Heart left ventricle (tissue), 13 donors: Measurements from ENCODE around the gene PARD3.

Experiments used
- POLR2A ChIP-seq, 2 donors: fragments of 450-650 bp; IDR thresholded peaks; one replicate each; pipeline ENCODE4 v1.6.1; 2017; ENCODE audit warnings: antibody characterized with exemption in 2 of 2, mild to moderate bottlenecking in 2 of 2, moderate library complexity in 2 of 2
- TF ChIP-seq, protein P1 (sequence below), 12 donors: fragments of 200-600 bp; sonication (generic) in 4 of 12; IDR thresholded peaks; one replicate each; pipeline versions ENCODE4 v1.5.0 to v1.8.0; 2018 to 2022; ENCODE audit warnings: antibody characterized with exemption in 12 of 12, mild to moderate bottlenecking in 5 of 12
- donor health status: ischemic (EF 13 %, LVEDD 7.1; RV severe dilation, severe dysfunction).
- donor health status: DM: no; HTN: yes; CAD: no.
- donor health status: DM: no; HTN: no; CAD: no.
- donor health status: ischemic (EF 25% LVEDD 6.9; RV normal size, moderate dysfunction).
- donor health status: ischemic (EF 25% LVEDD 5.7; RV mildly dilated, moderate dysfunction).
- donor health status: ischemic (EF 35%, LVEDD 5.7; RV mildly dilated, moderate dysfunction).
- donor health status: nonischemic (EF 11% LVEDD 7.7; RV severe dilation, severe dysfunction).
- donor health status: DM: yes; HTN: yes; CAD: no.
- donor health status: PGD.
- donor health status: ischemic (EF 29% LVEDD 5.4; RV normal size, mild dysfunction).
- donor health status: nonischemic (EF 23%, LVEDD 6.1; RV moderate dilation, normal function).

DNA sequence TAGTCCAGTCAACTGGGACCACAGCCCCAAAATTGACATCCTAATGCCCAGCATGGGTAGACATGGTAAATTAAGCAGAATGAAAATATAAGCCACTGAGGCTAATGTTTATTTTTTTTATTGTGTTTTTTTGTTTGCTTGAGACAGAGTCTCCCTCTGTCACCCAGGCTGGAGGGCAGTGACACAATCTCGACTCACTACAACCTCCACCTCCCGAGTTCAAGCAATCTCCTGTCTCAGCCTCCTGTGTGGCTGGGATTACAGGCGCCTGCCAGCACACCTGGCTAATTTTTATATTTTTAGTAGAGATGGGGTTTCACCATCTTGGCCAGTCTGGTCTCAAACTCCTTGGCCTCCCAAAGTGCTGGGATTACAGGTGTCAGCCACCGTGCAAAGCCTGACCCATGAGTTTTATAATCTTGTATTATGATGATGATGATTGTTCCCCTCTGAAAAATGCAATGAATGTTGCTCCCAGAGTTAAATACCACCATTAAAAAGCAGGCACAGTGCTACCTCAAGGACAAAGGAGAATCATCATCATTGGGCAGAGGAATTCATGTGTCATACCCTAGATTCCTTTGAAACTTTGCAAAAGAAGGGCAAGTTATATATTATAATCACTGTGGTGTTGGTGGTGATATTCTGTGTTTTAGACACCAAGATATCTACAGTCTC is 228.0 kb downstream of the PARD3 start:
- TF ChIP-seq, protein P1, sequence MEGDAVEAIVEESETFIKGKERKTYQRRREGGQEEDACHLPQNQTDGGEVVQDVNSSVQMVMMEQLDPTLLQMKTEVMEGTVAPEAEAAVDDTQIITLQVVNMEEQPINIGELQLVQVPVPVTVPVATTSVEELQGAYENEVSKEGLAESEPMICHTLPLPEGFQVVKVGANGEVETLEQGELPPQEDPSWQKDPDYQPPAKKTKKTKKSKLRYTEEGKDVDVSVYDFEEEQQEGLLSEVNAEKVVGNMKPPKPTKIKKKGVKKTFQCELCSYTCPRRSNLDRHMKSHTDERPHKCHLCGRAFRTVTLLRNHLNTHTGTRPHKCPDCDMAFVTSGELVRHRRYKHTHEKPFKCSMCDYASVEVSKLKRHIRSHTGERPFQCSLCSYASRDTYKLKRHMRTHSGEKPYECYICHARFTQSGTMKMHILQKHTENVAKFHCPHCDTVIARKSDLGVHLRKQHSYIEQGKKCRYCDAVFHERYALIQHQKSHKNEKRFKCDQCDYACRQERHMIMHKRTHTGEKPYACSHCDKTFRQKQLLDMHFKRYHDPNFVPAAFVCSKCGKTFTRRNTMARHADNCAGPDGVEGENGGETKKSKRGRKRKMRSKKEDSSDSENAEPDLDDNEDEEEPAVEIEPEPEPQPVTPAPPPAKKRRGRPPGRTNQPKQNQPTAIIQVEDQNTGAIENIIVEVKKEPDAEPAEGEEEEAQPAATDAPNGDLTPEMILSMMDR (IDR thresholded peaks at IDR 0.05): no peak
- TF ChIP-seq POLR2A (IDR thresholded peaks at IDR 0.05): no peak
